Measurements from ENCODE around the gene IREB2. TPM values are rescaled to one million over a fixed set of nuclear protein-coding genes. Genes with fewer than 3 reads are reported as not detected.
A peak's percentile ranks its signal among the peaks of the same experiment; 100 is the strongest.

Gene IREB2
- total RNA-seq, 4 donors from 2014 or later, result 41.9 to 193 (median 56.7) TPM

DNA sequence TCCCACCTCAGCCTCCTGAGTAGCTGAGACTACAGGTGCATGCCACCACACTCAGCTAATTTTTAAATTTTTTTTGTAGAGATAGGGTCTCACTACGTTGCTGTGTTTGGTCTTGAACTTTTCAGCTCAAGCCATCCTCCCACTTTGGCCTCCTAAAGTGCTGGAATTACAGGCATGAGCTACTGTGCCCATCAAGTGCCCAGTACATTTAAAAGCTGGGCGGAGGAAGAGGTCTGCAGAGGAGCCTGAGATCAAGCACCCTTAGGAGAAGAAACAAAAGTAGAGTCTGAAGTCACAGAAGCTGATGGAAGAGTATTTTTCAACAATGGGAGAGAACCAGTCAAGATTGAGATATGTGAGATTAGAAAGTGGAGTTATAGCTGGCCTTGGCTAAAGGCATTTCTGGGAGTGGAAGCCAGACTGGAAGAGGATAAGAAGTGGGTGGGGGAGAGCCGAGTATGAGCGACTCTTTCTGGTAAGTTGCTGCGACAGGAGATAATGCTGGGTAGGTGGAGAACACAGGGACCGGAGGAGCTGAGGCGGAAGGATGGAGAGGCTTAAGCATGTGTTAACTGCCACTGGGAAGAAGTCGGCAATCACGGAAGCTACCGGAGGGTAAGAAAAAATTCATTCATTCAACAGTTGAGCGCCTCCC is 782 bp upstream of the IREB2 start:
- H3K4me3 ChIP-seq, result peak overlapping the region; percentile 77 to 97 (median 92)
- TF ChIP-seq, protein P1, sequence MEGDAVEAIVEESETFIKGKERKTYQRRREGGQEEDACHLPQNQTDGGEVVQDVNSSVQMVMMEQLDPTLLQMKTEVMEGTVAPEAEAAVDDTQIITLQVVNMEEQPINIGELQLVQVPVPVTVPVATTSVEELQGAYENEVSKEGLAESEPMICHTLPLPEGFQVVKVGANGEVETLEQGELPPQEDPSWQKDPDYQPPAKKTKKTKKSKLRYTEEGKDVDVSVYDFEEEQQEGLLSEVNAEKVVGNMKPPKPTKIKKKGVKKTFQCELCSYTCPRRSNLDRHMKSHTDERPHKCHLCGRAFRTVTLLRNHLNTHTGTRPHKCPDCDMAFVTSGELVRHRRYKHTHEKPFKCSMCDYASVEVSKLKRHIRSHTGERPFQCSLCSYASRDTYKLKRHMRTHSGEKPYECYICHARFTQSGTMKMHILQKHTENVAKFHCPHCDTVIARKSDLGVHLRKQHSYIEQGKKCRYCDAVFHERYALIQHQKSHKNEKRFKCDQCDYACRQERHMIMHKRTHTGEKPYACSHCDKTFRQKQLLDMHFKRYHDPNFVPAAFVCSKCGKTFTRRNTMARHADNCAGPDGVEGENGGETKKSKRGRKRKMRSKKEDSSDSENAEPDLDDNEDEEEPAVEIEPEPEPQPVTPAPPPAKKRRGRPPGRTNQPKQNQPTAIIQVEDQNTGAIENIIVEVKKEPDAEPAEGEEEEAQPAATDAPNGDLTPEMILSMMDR (IDR thresholded peaks at IDR 0.05), result no peak
- H3K27ac ChIP-seq, result peak overlapping the region; percentile 63 to 96 (median 91)
- no peaks in the 10 kb centered on the region for H3K27me3 ChIP-seq
- DNase-seq, result no peak
- H3K4me1 ChIP-seq, result peaks cover 4 to 37% (median 10%) of the 10 kb centered on the region in 4 donors
- H3K36me3 ChIP-seq, result peaks cover 0 to 20% (median 0%) of the 10 kb centered on the region in 3 donors
- H3K9me3 ChIP-seq, result no peaks in the 10 kb centered on the region

DNA sequence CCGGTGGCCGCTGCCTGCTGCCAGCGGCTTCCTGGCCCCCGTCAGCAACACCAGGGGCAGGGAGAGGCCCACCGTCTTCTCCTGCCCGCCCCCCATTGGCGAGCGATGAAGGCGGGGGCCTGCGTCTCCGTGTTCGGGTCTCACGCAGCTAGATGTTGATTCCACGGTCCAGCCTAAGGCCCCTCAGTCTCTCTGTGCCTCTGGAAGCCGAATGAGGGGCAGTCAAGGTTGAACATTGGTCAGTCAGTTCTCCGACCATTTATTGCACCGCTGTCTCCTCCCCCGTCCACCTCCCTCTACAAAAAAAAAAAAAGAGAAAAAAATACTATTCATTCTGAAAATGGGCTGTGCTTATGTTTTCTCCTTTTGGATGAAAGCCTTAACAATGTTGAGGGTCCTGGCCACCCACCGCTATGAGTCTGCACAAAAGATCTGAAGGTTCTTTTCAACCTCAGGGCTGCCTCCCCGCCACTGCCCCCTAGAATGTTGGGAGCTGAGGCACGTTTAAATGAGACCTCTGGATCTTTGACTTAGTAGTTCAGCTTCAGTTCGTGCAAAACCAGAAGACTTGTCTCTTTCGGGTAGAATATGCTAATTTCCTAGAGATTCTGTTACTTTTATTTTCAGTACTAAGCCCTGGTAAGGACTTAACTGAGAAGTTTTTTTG is 736 bp downstream of the IREB2 start:
- TF ChIP-seq, protein P1 (IDR thresholded peaks at IDR 0.05), result no peak
- no peak for TF ChIP-seq POLR2A (IDR thresholded peaks at IDR 0.05)
- DNase-seq, result no peak

DNA sequence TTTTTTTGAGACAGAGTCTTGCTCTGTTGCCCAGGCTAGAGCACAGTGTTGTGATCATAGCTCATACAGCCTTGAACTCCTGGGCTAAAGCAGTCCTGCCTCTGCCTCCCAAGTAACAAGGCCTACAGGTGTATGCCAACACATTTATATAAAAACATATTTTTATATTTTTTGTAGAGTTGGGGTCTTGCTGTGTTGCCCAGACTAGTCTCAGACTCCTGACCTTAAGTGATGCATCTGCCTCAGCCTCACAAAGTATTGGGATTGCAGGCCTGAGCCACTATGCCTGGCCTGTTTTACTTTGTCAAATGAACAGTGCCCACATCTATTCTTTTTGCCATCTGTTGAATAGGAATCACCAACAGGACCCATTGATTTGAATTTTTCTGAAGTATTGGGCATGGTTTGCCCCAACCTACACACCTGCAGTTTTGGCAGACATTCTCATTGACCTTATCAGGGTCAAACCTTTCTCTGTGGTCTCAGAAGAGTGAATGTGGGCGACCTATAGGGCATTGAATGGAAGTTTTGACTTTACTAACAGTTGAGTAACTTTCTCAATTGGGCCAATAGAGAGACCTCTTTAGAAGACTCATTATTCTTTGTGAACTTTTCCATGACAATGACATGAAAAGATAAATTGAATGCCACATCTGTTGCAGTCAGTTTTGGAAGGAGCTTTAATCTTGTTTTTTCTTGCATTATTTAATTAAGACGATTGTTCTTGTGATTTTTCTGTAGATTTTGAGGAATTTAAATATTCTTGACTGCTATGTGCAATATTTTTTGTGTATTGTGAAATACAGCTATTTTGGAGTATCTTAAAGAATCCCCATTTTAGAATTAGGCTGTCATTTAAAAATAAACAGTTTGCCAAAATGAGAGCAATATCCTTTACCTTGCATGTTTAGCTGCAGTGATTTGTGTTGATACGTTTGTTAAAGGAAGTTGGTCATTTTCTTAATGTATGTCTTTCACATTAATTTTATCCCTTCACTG is 2.7 kb downstream of the IREB2 start:
- Histone ChIP-seq H3K36me3 (peaks cover 0 to 32% (median 0%) of the 10 kb centered on the region in 3 donors), H3K4me1 (peaks cover 4 to 42% (median 10%) of the 10 kb centered on the region in 4 donors), H3K9me3 (no peaks in the 10 kb centered on the region), H3K27me3 (no peaks in the 10 kb centered on the region), H3K4me3 (no peak overlapping the region), H3K27ac (no peak overlapping the region)
- TF ChIP-seq, protein P1 (IDR thresholded peaks at IDR 0.05), result no peak
- no peak for DNase-seq

More for the DNA sequence above, 736 bp downstream of the IREB2 start:
- no peaks in the 10 kb centered on the region for H3K9me3 ChIP-seq
- peaks cover 0 to 25% (median 0%) of the 10 kb centered on the region in 3 donors for H3K36me3 ChIP-seq
- peak overlapping the region; percentile 77 to 97 (median 92) for H3K4me3 ChIP-seq
- no peaks in the 10 kb centered on the region for H3K27me3 ChIP-seq
- H3K4me1 ChIP-seq, result peaks cover 4 to 42% (median 10%) of the 10 kb centered on the region in 4 donors
- peak overlapping the region; percentile 89 to 96 (median 91) for H3K27ac ChIP-seq

DNA sequence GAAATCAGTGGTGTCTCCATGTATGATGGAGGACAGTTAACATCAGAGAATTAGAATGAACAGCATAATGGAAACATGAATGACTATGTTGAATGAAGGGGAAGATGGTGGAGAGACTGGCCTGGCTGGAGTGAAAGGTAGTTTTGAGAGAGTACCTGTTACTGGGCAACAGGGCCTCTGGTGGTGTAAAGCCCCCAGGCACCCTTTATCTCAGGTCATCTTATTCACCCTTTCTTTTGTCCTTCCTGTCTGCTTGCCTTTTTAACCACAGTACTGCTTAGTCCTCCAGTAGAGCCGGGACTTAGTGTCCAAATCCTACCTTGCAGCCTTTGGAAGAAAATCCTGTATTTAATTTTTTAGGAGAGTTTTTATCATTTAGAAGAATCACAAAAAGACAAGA is 6.2 kb downstream of the IREB2 start:
- H3K9me3 ChIP-seq, result no peaks in the 10 kb centered on the region
- TF ChIP-seq, protein P1 (IDR thresholded peaks at IDR 0.05), result no peak
- TF ChIP-seq POLR2A (IDR thresholded peaks at IDR 0.05), result no peak
- H3K36me3 ChIP-seq, result peaks cover 0 to 53% (median 0%) of the 10 kb centered on the region in 3 donors
- no peak overlapping the region for H3K27ac ChIP-seq
- H3K4me1 ChIP-seq, result peaks cover 0 to 49% (median 8%) of the 10 kb centered on the region in 4 donors
- H3K27me3 ChIP-seq, result no peaks in the 10 kb centered on the region
- no peak for DNase-seq
- H3K4me3 ChIP-seq, result no peak overlapping the region

DNA sequence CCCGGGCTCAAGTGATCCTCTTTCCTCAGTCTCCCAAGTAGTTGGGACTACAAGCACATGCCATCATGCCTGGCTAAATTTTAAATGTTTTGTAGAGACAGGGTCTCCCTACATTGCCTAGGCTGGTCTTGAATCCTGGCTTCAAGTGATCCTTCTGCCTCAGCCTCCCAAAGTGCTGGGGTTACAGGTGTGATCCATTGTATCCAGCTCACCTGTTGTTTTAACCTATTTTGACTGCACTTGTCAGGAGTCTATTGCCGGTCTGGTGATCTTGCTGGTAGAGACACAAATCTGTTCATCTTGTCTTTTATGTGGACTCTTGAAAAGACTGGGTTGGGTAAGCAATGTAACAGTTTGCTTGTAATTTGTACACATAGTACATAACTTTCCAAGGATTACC is 7.9 kb downstream of the IREB2 start:
- TF ChIP-seq, protein P1 (IDR thresholded peaks at IDR 0.05), result no peak
- no peak for TF ChIP-seq POLR2A (IDR thresholded peaks at IDR 0.05)
- no peak for DNase-seq
- Histone ChIP-seq H3K27me3 (no peaks in the 10 kb centered on the region), H3K27ac (no peak overlapping the region), H3K36me3 (peaks cover 0 to 43% (median 0%) of the 10 kb centered on the region in 3 donors), H3K9me3 (no peaks in the 10 kb centered on the region), H3K4me1 (peaks cover 0 to 44% (median under 1%) of the 10 kb centered on the region in 4 donors), H3K4me3 (no peak overlapping the region)
